Left lung (tissue), 10 donors: ENCODE results near the gene HMX1. TPM values are rescaled to one million over a fixed set of nuclear protein-coding genes. Genes with fewer than 3 reads are reported as not detected.

ENCODE experiments used
- ATAC-seq: fragments of 200-7000 bp; cut with Tn5 transposase; one replicate; pipeline ENCODE4 v1.9.1; 2020; ENCODE audit warnings: moderate library complexity
- DNase-seq, 4 donors: peaks; one replicate each; pipeline ENCODE4 v3.0.0-alpha.2; 2013 to 2020
- H3K27ac ChIP-seq, 2 donors: fragments of 200-600 bp; sonication (generic) in 1 of 2; one replicate each; pipeline versions ENCODE4 v1.5.0 to v1.8.0; 2020 to 2021
- H3K27me3 ChIP-seq, 2 donors: fragments of 200-600 bp; sonication (generic) in 1 of 2; one replicate each; pipeline versions ENCODE4 v1.5.0 to v1.8.0; 2020 to 2021
- H3K36me3 ChIP-seq, 2 donors: fragments of 200-600 bp; sonication (generic) in 1 of 2; one replicate each; pipeline versions ENCODE4 v1.5.0 to v1.8.0; 2020 to 2021
- H3K4me1 ChIP-seq, 2 donors: fragments of 200-600 bp; one replicate each; pipeline ENCODE4 v1.8.0; 2021
- H3K4me3 ChIP-seq, 2 donors: fragments of 200-600 bp; sonication (generic) in 1 of 2; one replicate each; pipeline versions ENCODE4 v1.5.0 to v1.8.0; 2020 to 2021; ENCODE audit warnings: mild to moderate bottlenecking in 1 of 2
- H3K9me3 ChIP-seq, 2 donors: fragments of 200-600 bp; sonication (generic) in 1 of 2; one replicate each; pipeline versions ENCODE4 v1.5.0 to v1.8.0; 2020 to 2021
- intact Hi-C, 2 donors: fragments of 100-400 bp; cut with DNase I; formaldehyde crosslinking; loops; one replicate each; pipeline versions ENCODE4 v1.11.2 to v1.14.2; 2022
- polyA plus RNA-seq, 6 donors: library from polyadenylated mRNA; unstranded; fragments of 120-200 nt; gene quantifications; one replicate each; pipeline ENCODE4 v1.2.1, GENCODE V29; 2013; ENCODE audit not compliant: insufficient read length in 6 of 6
- total RNA-seq, 2 donors: library from RNA; stranded (reverse); fragmentation: NEBNext Ultra II Directional; extraction: Animal tissue kit (Norgen Biotek cat#: 25700); gene quantifications; one replicate each; pipeline ENCODE4 v1.2.1, GENCODE V29; 2021
- TF ChIP-seq, protein P1 (sequence below), 2 donors: fragments of 200-600 bp; sonication (generic) in 1 of 2; IDR thresholded peaks; one replicate each; pipeline versions ENCODE4 v1.5.0 to v1.8.0; 2021; ENCODE audit warnings: antibody characterized with exemption in 2 of 2
- donor health status: DM: no; HTN: yes; CAD: no.
- donor health status: DM: no; HTN: no; CAD: no.

Gene HMX1
- total and polyA plus RNA-seq, 8 donors = not detected

DNA sequence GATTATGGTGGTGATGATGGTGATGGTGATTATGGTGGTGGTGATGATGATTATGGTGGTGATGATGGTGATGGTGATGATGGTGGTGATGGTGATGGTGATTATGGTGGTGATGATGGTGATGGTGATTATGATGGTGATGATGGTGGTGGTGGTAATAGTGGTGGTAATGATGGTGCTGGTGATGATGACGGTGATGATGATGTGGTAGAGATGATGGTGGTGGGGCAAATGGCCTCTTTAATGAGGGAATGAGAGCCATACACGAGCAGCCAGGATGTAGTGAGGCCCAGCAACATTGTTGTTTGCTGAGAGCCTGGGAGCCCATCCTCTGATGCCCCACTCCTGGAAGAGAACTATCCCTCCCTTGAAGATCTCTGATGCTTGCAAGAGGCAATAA, 29.0 kb downstream of the HMX1 start:
- Histone ChIP-seq H3K27me3 (peaks cover 0 to 54% of the 10 kb centered on the region in 2 donors), H3K4me3 (no peak overlapping the region), H3K27ac (no peak overlapping the region), H3K4me1 (no peaks in the 10 kb centered on the region), H3K9me3 (no peaks in the 10 kb centered on the region), H3K36me3 (no peaks in the 10 kb centered on the region)
- DNase-seq = no peak
- intact Hi-C loops = no loop called here
- no peak for ATAC-seq
- TF ChIP-seq, protein P1, sequence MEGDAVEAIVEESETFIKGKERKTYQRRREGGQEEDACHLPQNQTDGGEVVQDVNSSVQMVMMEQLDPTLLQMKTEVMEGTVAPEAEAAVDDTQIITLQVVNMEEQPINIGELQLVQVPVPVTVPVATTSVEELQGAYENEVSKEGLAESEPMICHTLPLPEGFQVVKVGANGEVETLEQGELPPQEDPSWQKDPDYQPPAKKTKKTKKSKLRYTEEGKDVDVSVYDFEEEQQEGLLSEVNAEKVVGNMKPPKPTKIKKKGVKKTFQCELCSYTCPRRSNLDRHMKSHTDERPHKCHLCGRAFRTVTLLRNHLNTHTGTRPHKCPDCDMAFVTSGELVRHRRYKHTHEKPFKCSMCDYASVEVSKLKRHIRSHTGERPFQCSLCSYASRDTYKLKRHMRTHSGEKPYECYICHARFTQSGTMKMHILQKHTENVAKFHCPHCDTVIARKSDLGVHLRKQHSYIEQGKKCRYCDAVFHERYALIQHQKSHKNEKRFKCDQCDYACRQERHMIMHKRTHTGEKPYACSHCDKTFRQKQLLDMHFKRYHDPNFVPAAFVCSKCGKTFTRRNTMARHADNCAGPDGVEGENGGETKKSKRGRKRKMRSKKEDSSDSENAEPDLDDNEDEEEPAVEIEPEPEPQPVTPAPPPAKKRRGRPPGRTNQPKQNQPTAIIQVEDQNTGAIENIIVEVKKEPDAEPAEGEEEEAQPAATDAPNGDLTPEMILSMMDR (IDR thresholded peaks at IDR 0.05) = no peak

DNA sequence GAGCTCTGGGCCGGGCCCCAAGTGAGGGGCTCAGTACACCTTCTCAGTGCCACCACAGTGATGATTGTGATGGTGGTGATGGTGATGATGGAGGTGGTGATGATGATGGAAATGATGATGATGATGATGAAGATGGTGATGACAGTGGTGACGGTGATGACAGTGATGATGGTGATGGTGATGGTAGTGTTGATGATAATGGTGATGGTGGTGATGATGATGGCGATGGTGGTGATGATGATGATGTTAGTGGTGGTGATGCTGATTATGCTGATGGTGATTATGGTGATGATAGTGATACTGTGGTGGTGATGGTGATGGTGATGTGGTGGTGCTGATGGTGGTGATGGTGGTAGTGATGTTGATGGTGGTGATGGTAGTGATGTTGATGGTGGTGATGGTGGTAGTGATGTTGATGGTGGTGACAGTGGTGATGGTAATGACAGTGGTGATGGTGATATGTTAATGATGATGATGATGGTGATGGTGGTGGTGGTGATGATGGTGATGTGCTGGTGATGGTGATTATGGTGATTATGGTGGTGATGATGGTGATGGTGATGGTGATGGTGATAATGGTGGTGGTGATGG, 29.9 kb downstream of the HMX1 start:
- Histone ChIP-seq H3K36me3 (no peaks in the 10 kb centered on the region), H3K4me3 (no peak overlapping the region), H3K27ac (no peak overlapping the region), H3K9me3 (no peaks in the 10 kb centered on the region), H3K4me1 (no peaks in the 10 kb centered on the region), H3K27me3 (peaks cover 0 to 52% of the 10 kb centered on the region in 2 donors)
- no peak for DNase-seq
- no peak for ATAC-seq
- TF ChIP-seq, protein P1 (IDR thresholded peaks at IDR 0.05) = no peak
- intact Hi-C loops = no loop called here

DNA sequence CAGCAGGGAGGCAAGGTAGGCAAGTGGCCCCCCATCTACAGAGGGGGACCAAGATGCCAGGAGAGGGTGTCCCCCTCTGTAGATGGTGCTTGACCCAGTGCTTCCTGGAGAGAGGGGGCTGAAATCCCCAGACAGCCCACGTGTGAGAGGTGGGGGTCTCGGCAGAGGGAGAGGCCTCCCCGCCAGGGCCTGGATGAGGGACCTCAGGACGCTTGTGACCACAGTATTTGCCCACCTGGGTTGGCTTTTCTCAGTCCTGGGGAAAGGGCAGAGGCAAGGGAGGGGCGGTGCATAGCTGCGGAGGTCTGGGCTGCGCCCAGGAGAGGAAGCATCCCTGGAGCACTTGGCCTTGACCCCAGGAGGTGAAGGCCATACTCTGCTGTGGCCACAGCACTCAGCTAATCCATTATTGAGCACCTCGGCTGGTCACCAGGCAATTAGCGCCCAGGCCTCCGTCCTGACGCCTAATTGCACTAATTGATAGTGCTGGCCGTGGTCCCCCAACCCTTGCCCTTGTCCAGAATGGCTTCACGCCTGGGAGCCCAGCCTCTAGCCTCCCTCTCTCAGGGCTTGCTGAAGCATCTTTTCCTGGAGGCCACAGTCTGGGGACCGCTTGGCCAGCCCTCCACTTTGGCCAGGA, 30.7 kb downstream of the HMX1 start:
- H3K27ac ChIP-seq = no peak overlapping the region
- no peaks in the 10 kb centered on the region for H3K36me3 ChIP-seq
- H3K27me3 ChIP-seq = peaks cover 0 to 48% of the 10 kb centered on the region in 2 donors
- no peaks in the 10 kb centered on the region for H3K4me1 ChIP-seq
- no peak overlapping the region for H3K4me3 ChIP-seq
- TF ChIP-seq, protein P1 (IDR thresholded peaks at IDR 0.05) = no peak
- intact Hi-C loops = no loop called here
- peak in 2 of 4 donors; percentile 27 to 47 for DNase-seq
- ATAC-seq = no peak
- no peaks in the 10 kb centered on the region for H3K9me3 ChIP-seq

DNA sequence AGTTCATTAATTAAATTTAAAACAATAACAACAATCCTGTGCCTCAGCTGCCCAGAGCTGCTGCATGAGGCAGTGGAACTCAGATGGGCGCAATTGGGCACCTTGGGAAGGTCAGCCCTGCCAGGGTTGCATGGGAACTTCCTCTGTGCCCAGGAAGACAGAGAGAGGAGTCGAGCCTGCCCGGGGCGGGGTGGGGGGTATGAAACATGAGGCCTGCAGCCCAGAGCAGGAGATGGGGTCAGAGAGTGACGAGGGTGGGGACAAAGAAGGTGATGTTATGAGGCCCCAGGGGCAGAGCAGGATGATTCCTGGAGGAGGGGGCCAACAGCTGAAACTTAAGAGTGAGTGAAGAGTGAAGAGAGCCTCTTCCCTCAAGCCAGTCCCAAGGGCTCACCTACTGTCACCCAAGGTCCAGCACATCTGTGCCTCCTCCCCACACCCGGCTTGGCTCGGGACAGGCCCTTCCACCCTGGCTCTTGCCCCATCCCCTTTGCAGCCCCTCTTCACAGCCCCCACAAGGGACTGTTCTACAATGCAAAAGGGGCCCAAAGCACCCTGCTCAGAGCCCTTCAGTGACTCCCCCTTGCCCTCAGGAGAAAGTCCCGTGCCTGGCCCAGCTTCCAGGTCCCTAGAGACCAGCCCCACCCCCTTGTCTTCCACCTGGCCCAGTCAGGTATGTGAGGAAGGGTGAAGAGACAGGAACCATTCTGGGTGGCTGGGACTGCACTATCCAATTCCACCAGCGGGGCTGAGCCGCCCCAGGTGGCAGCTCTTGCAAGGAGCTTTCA, 31.4 kb downstream of the HMX1 start:
- TF ChIP-seq, protein P1 (IDR thresholded peaks at IDR 0.05) = no peak
- Histone ChIP-seq H3K27me3 (peaks cover 0 to 48% of the 10 kb centered on the region in 2 donors), H3K36me3 (no peaks in the 10 kb centered on the region), H3K4me1 (no peaks in the 10 kb centered on the region), H3K9me3 (no peaks in the 10 kb centered on the region), H3K4me3 (no peak overlapping the region), H3K27ac (no peak overlapping the region)
- DNase-seq = peak in 2 of 4 donors; percentile 17 to 55
- intact Hi-C loops = no loop called here
- ATAC-seq = no peak

DNA sequence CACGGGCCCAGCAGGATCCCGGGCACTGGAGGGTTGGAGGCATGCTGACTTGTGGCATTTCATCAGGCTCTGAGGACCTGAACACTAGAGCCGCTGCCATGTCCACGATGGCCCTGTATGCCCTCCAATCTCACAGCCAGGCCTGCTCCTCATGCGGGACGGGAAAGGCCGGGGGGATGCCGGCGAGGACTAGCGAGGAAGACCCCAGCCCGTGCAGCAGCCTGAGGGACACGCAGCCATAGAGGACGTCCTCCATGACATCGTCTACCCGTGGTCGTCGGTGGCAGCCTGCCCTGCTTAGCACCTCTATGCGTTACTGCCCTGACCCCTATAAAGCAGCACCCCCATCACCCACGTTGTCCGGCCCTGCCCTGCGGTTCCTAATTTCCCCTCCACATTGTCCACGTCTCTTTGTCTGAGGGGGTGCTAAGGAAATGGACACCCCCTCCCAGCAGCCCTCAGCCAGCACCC, 32.6 kb downstream of the HMX1 start:
- Histone ChIP-seq H3K36me3 (no peaks in the 10 kb centered on the region), H3K27me3 (peaks cover 0 to 42% of the 10 kb centered on the region in 2 donors), H3K27ac (no peak overlapping the region), H3K9me3 (no peaks in the 10 kb centered on the region), H3K4me1 (no peaks in the 10 kb centered on the region), H3K4me3 (no peak overlapping the region)
- peak in 2 of 4 donors; percentile 21 to 64 for DNase-seq
- no peak for ATAC-seq
- intact Hi-C loops = no loop called here
- TF ChIP-seq, protein P1 (IDR thresholded peaks at IDR 0.05) = no peak
